Naive thymus-derived CD4-positive, alpha-beta T cell (primary cell): Measurements from ENCODE around the gene TRIM15. TPM values are rescaled to one million over a fixed set of nuclear protein-coding genes. Genes with fewer than 3 reads are reported as not detected.

Source experiments
- ATAC-seq: fragments of 150-1000 bp; cut with Tn5 transposase; 2 replicates; pipeline ENCODE4 v1.10.0; 2021; ENCODE audit warnings: mild to moderate bottlenecking, moderate library complexity
- CTCF ChIA-PET: fragments of 350-600 bp; sonication (Branson Sonifier 250); formaldehyde crosslinking; loops from one replicate; lab custom pipeline; 2021; ENCODE audit warnings: antibody characterized with exemption; lab: Charles Lee
- POLR2A ChIA-PET: fragments of 350-600 bp; sonication (Branson Sonifier 250); formaldehyde crosslinking; loops from one replicate; lab custom pipeline; 2021; ENCODE audit warnings: antibody characterized with exemption, inconsistent platforms; lab: Charles Lee
- DNase-seq, 9 donors: peaks; one replicate each; pipeline versions ENCODE4 v3.0.0 to v3.0.0-alpha.2; 2020 to 2022; ENCODE audit warnings: mixed read lengths in 1 of 9
- H3K27ac ChIP-seq: one replicate; pipeline ENCODE4 v1.7.0; 2013; ENCODE audit warnings: mild to moderate bottlenecking, low read depth, low read length, moderate library complexity
- H3K27me3 ChIP-seq, 2 donors: one replicate each; pipeline ENCODE4 v1.7.0; 2013; ENCODE audit warnings: low read length in 2 of 2, mild to moderate bottlenecking in 2 of 2, moderate library complexity in 2 of 2; ENCODE audit not compliant: control insufficient read depth in 2 of 2, insufficient read depth in 2 of 2
- H3K36me3 ChIP-seq, 3 experiments: 1 replicate in 2 of 3; 2 replicates in 1 of 3; pipeline ENCODE4 v1.7.0; 2013; ENCODE audit warnings: low read length in 3 of 3, mild to moderate bottlenecking in 3 of 3, moderate library complexity in 1 of 3; ENCODE audit not compliant: insufficient read depth in 3 of 3, control insufficient read depth in 2 of 3
- H3K4me1 ChIP-seq, 2 donors: one replicate each; pipeline ENCODE4 v1.7.0; 2013; ENCODE audit warnings: low read length in 2 of 2, mild to moderate bottlenecking in 2 of 2, moderate library complexity in 1 of 2; ENCODE audit not compliant: control insufficient read depth in 2 of 2, insufficient read depth in 2 of 2
- H3K4me3 ChIP-seq: 2 replicates; pipeline ENCODE4 v1.7.0; 2013; ENCODE audit warnings: mild to moderate bottlenecking, low read length
- H3K9me3 ChIP-seq, 3 experiments: 1 replicate in 2 of 3; 2 replicates in 1 of 3; pipeline ENCODE4 v1.7.0; 2013; ENCODE audit warnings: low read length in 3 of 3; ENCODE audit not compliant: control insufficient read depth in 2 of 3
- H3K27ac Mint-ChIP-seq, 9 donors: one replicate each; pipeline ENCODE4 v1.8.0; 2020 to 2022; ENCODE audit warnings: mixed read lengths in 9 of 9, mild to moderate bottlenecking in 8 of 9, moderate library complexity in 5 of 9, inconsistent platforms in 2 of 9
- H3K27me3 Mint-ChIP-seq, 5 donors: one replicate each; pipeline ENCODE4 v1.8.0; 2021 to 2022; ENCODE audit warnings: mixed read lengths in 5 of 5, mild to moderate bottlenecking in 1 of 5
- H3K36me3 Mint-ChIP-seq, 5 donors: one replicate each; pipeline ENCODE4 v1.8.0; 2020 to 2022; ENCODE audit warnings: mixed read lengths in 5 of 5, mild to moderate bottlenecking in 3 of 5, inconsistent platforms in 1 of 5
- H3K4me1 Mint-ChIP-seq, 7 donors: one replicate each; pipeline ENCODE4 v1.8.0; 2020 to 2022; ENCODE audit warnings: mixed read lengths in 7 of 7, mild to moderate bottlenecking in 3 of 7, inconsistent platforms in 1 of 7
- H3K4me3 Mint-ChIP-seq, 10 donors: one replicate each; pipeline ENCODE4 v1.8.0; 2020 to 2022; ENCODE audit warnings: mild to moderate bottlenecking in 10 of 10, mixed read lengths in 10 of 10, moderate library complexity in 6 of 10, inconsistent platforms in 2 of 10
- H3K9me3 Mint-ChIP-seq, 11 donors: one replicate each; pipeline ENCODE4 v1.8.0; 2020 to 2022; ENCODE audit warnings: mixed read lengths in 11 of 11, mild to moderate bottlenecking in 4 of 11, inconsistent platforms in 1 of 11, moderate library complexity in 1 of 11
- intact Hi-C, 2 donors: fragments of 100-400 bp; cut with micrococcal nuclease; formaldehyde crosslinking; loops; one replicate each; pipeline ENCODE4 v1.15.1; 2023
- polyA plus RNA-seq, 2 donors: library from polyadenylated mRNA; unstranded; fragments of 300-500 nt; fragmentation: Illumina TruSeq; gene quantifications; one replicate each; pipeline ENCODE4 v1.2.3, GENCODE V29; 2021
- total RNA-seq, 6 experiments: library from RNA in 5 of 6; stranded (reverse) in 5 of 6; gene quantifications; 1 replicate in 5 of 6; 2 replicates in 1 of 6; pipeline ENCODE4 v1.2.3 and lab custom pipeline; 2021 to 2026

TRIM15 gene
- total and polyA plus RNA-seq, 7 experiments from 2014 or later: 0.46 TPM; not detected in 6

- ATAC-seq (peak; percentile 94), DNase-seq (peak; percentile 88 to 99 (median 97))
- Histone ChIP-seq H3K27ac (peak within 1 kb of the TSS; percentile 99), H3K27me3 (no peaks in the 10 kb centered on the region), H3K36me3 (peaks cover 0 to 9% (median 0%) of the 10 kb centered on the region in 3 experiments), H3K9me3 (no peaks in the 10 kb centered on the region), H3K4me3 (peak within 1 kb of the TSS; percentile 83), H3K4me1 (peaks cover 32 to 39% of the 10 kb centered on the region in 2 donors)
- intact Hi-C loops: loop anchor here (1.0 to 10.0 kb wide), 16 partner anchors 111 to 1916 kb away; partner anchors contain the start of genes ABCF1 (in 2 of the 2), RPP21 (in 2 of the 2), ATF6B (in 1 of the 2) and GNL1 (in 1 of the 2)
- Mint-ChIP-seq H3K36me3 (peaks cover 0 to 19% (median 7%) of the 10 kb centered on the region in 5 donors), H3K4me1 (peaks cover 47 to 62% (median 52%) of the 10 kb centered on the region in 7 donors), H3K27me3 (peaks cover 0 to 5% (median 0%) of the 10 kb centered on the region in 5 donors), H3K9me3 (peaks cover 0 to 2% (median 0%) of the 10 kb centered on the region in 11 donors), H3K4me3 (peak within 1 kb of the TSS; percentile 89 to 100 (median 96)), H3K27ac (peak within 1 kb of the TSS; percentile 96 to 100 (median 99))
- ChIA-PET CTCF (interaction anchor here (0.6 kb wide), 1 partner anchor 452 kb away, joined by 4 read pairs; no protein-coding TSS in a partner anchor), POLR2A (interaction anchor here (0.5 to 3.1 kb wide), 23 partner anchors 8 to 598 kb away, joined by 3 to 41 read pairs (median 4); partner anchors contain the start of genes PPP1R11 and TRIM39)
Observed at GRCh38 chr6:30212865-30213666, 49.7 kb downstream of the TRIM15 start, which contains the start of gene TRIM26. Gene TRIM26, minus strand, starts transcription at chr6:30213406. Its CDS starts 14,303 bp downstream, at chr6:30199103.

- Histone ChIP-seq H3K4me3 (peak overlapping the region; percentile 83), H3K9me3 (no peaks in the 10 kb centered on the region), H3K27ac (peak overlapping the region; percentile 99), H3K4me1 (peaks cover 28 to 37% of the 10 kb centered on the region in 2 donors), H3K27me3 (no peaks in the 10 kb centered on the region), H3K36me3 (peaks cover 0 to 9% (median 0%) of the 10 kb centered on the region in 3 experiments)
- ATAC-seq: no peak
- Mint-ChIP-seq H3K36me3 (peaks cover 0 to 17% (median 5%) of the 10 kb centered on the region in 5 donors), H3K9me3 (peaks cover 0 to 2% (median 0%) of the 10 kb centered on the region in 11 donors), H3K27ac (peak overlapping the region; percentile 96 to 100 (median 99)), H3K27me3 (peaks cover 0 to 5% (median 0%) of the 10 kb centered on the region in 5 donors), H3K4me3 (peak overlapping the region; percentile 89 to 100 (median 96)), H3K4me1 (peaks cover 44 to 57% (median 47%) of the 10 kb centered on the region in 7 donors)
- no peak for DNase-seq
- intact Hi-C loops: loop anchor here (1.0 to 10.0 kb wide), 16 partner anchors 111 to 1915 kb away; partner anchors contain the start of genes ABCF1 (in 2 of the 2), RPP21 (in 2 of the 2), ATF6B (in 1 of the 2) and GNL1 (in 1 of the 2)
- ChIA-PET CTCF (no interaction called here), POLR2A (interaction anchor here (0.8 to 3.1 kb wide), 18 partner anchors 9 to 598 kb away, joined by 3 to 41 read pairs (median 4); partner anchors contain the start of genes PPP1R11 and TRIM39)
Observed at GRCh38 chr6:30213667-30213956, 50.3 kb downstream of the TRIM15 start.

GRCh38 chr6:30213957-30214656 lies 50.8 kb downstream of the TRIM15 start:
- POLR2A ChIA-PET: interaction anchor here (0.7 to 3.1 kb wide), 13 partner anchors 8 to 465 kb away, joined by 3 to 41 read pairs (median 4); partner anchors contain the start of genes PPP1R11, RPP21 and TRIM39
- H3K9me3 Mint-ChIP-seq: peaks cover 0 to 2% (median 0%) of the 10 kb centered on the region in 11 donors
- H3K27me3 ChIP-seq: no peaks in the 10 kb centered on the region
- H3K27ac Mint-ChIP-seq: peak overlapping the region; percentile 96 to 100 (median 99)
- H3K4me1 Mint-ChIP-seq: peaks cover 39 to 54% (median 44%) of the 10 kb centered on the region in 7 donors
- CTCF ChIA-PET: no interaction called here
- H3K27me3 Mint-ChIP-seq: peaks cover 0 to 5% (median 0%) of the 10 kb centered on the region in 5 donors
- H3K36me3 Mint-ChIP-seq: peaks cover 0 to 12% (median 0%) of the 10 kb centered on the region in 5 donors
- peaks cover 0 to 9% (median 0%) of the 10 kb centered on the region in 3 experiments for H3K36me3 ChIP-seq
- H3K4me1 ChIP-seq: peaks cover 28 to 32% of the 10 kb centered on the region in 2 donors
- peak overlapping the region; percentile 99 for H3K27ac ChIP-seq
- H3K4me3 Mint-ChIP-seq: peak overlapping the region; percentile 89 to 100 (median 96)
- no peaks in the 10 kb centered on the region for H3K9me3 ChIP-seq
- ATAC-seq (peak; percentile 68), DNase-seq (peak; percentile 62 to 80 (median 76))
- intact Hi-C loops: loop anchor here (1.0 to 10.0 kb wide), 17 partner anchors 112 to 1915 kb away; partner anchors contain the start of genes ABCF1 (in 2 of the 2), HLA-A (in 2 of the 2), RPP21 (in 2 of the 2) and TRIM39 (in 2 of the 2)
- peak overlapping the region; percentile 83 for H3K4me3 ChIP-seq

DNA sequence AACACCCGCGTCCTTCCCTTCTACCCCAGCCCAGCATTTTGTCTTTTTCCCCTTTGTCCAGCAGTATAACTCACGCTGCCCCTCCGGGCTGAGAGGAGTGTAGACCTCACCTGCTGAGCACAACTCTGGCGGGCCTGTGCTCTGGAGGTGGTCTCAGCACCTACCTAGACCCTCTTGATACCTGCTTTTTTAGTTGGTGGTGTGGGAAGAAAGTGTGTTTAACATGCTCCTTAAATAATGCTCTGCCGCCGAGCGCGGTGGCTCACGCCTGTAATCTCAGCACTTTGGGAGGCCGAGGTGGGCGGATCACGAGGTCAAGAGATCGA lies 51.3 kb downstream of the TRIM15 start:
- Mint-ChIP-seq H3K4me3 (peak overlapping the region; percentile 89 to 100 (median 96)), H3K27ac (peak overlapping the region; percentile 96 to 100 (median 99)), H3K4me1 (peaks cover 39 to 56% (median 47%) of the 10 kb centered on the region in 7 donors), H3K9me3 (peaks cover 0 to 2% (median 0%) of the 10 kb centered on the region in 11 donors), H3K27me3 (peaks cover 0 to 5% (median 0%) of the 10 kb centered on the region in 5 donors), H3K36me3 (peaks cover 0 to 12% (median 0%) of the 10 kb centered on the region in 5 donors)
- intact Hi-C loops: loop anchor here (1.0 to 10.0 kb wide), 11 partner anchors 112 to 1743 kb away; partner anchors contain the start of genes ABCF1 (in 2 of the 2), HLA-A (in 2 of the 2), GNL1 (in 1 of the 2) and MRPS18B (in 1 of the 2)
- no peak for ATAC-seq
- Histone ChIP-seq H3K27ac (peak overlapping the region; percentile 99), H3K4me3 (peak overlapping the region; percentile 83), H3K36me3 (peaks cover 0 to 9% (median 0%) of the 10 kb centered on the region in 3 experiments), H3K4me1 (peaks cover 25 to 28% of the 10 kb centered on the region in 2 donors), H3K27me3 (no peaks in the 10 kb centered on the region), H3K9me3 (no peaks in the 10 kb centered on the region)
- CTCF ChIA-PET: no interaction called here
- POLR2A ChIA-PET: interaction anchor here (0.7 to 3.1 kb wide), 7 partner anchors 9 to 154 kb away, joined by 3 to 41 read pairs (median 4); partner anchors contain the start of genes PPP1R11, RPP21 and TRIM39
- DNase-seq: no peak

DNA sequence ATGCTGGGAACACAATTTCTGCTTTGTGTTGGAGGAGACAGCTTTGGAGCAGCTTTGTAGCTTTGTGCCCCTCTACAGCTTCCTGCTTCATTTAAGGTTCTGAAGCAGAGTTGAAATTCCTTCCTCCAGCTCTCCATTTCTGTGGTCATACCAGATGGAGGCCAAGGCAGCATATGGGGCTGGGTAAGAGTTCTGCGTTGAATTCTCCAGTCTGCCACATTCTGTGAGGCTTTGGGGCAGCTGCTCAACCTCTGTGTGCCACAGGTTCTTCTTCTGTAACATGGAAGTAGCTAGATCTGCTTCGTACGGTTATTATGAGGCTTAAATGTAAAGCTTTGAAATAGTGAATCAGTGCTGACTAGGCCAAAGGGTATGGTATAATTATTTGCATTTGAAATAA lies 52.8 kb downstream of the TRIM15 start:
- intact Hi-C loops: loop anchor here in 1 of 2 donors (5.0 to 10.0 kb wide), 2 partner anchors 41 to 359 kb away; partner anchors contain the start of gene ABCF1
- Mint-ChIP-seq H3K4me1 (peaks cover 26 to 45% (median 36%) of the 10 kb centered on the region in 7 donors), H3K27me3 (peaks cover 0 to 5% (median 0%) of the 10 kb centered on the region in 5 donors), H3K36me3 (peaks cover 0 to 7% (median 0%) of the 10 kb centered on the region in 5 donors), H3K9me3 (peaks cover 0 to 2% (median 0%) of the 10 kb centered on the region in 11 donors), H3K27ac (peak overlapping the region in 6 of 9 donors; percentile 34 to 99 (median 88)), H3K4me3 (peak overlapping the region in 6 of 10 donors; percentile 5 to 92 (median 46))
- H3K4me3 ChIP-seq: no peak overlapping the region
- H3K4me1 ChIP-seq: peaks cover 16 to 17% of the 10 kb centered on the region in 2 donors
- no peak for DNase-seq
- H3K27ac ChIP-seq: peak overlapping the region; percentile 26
- H3K27me3 ChIP-seq: no peaks in the 10 kb centered on the region
- POLR2A ChIA-PET: interaction anchor here (1.0 kb wide), 1 partner anchor 155 kb away, joined by 3 read pairs; the partner anchor contains the start of gene POLR1H
- CTCF ChIA-PET: interaction anchor here (0.6 kb wide), 4 partner anchors 112 to 1907 kb away, joined by 3 to 8 read pairs (median 4); no protein-coding TSS in a partner anchor
- ATAC-seq: no peak
- H3K36me3 ChIP-seq: peaks cover 0 to 9% (median 0%) of the 10 kb centered on the region in 3 experiments
- H3K9me3 ChIP-seq: no peaks in the 10 kb centered on the region
